HG02571 (cell line): Measurements from ENCODE around the gene MAGI2.

ENCODE experiments used
- ATAC-seq: cut with Tn5 transposase; IDR thresholded peaks from one replicate; pipeline ENCODE4 v1.9.1; 2021; ENCODE audit warnings: mild to moderate bottlenecking, moderate library complexity; ENCODE audit not compliant: unreplicated experiment

Gene MAGI2

DNA sequence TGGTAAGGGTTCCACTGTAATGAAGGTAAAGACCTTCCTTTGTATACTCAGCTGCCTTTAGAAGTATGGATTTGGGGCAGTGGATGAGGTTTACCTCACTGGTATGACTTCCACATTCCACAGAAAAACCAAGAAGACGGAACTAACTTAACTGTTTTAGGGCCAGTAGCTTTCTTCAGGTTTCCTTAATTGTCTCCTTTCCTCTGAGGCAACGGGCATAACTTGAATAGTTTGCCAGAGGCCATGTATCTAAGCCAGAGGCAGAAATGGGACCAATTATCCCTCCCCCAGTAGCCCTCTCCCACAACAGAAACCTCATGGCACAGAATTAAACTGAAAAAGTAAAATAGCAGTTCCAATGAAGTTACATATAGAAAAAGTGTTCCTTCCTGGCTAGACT, 1373.2 kb downstream of the MAGI2 start:
- no peak for ATAC-seq

GRCh38 chr7:78074713-78075112, 1378.8 kb downstream of the MAGI2 start:
- ATAC-seq: no peak

GRCh38 chr7:78073609-78074382, 1379.7 kb downstream of the MAGI2 start:
- ATAC-seq: no peak

- ATAC-seq: no peak
Measured at GRCh38 chr7:78072201-78072590, 1381.3 kb downstream of the MAGI2 start.

GRCh38 chr7:78071491-78072200, 1381.8 kb downstream of the MAGI2 start:
- ATAC-seq: no peak

GRCh38 chr7:78066599-78066998, 1386.9 kb downstream of the MAGI2 start:
- no peak for ATAC-seq

DNA sequence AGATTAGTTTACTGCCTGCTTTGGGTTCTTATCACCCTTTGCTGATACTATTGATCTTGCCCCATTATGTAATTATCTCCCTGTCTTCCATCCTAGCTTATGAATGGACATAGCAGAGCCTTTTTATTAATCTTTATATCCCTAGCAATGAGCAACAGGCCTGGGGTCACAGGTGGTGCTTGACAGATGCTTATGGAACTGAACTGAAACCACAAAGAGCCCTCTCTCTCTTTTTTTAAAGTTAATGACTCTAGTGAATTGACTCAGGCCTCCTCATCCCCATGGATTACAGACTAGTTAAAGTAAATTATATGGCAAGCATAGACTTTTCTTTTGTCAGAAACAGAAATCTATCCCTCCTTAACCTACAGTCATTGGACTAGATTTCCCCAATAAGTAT, 1389.7 kb downstream of the MAGI2 start:
- ATAC-seq: no peak

DNA sequence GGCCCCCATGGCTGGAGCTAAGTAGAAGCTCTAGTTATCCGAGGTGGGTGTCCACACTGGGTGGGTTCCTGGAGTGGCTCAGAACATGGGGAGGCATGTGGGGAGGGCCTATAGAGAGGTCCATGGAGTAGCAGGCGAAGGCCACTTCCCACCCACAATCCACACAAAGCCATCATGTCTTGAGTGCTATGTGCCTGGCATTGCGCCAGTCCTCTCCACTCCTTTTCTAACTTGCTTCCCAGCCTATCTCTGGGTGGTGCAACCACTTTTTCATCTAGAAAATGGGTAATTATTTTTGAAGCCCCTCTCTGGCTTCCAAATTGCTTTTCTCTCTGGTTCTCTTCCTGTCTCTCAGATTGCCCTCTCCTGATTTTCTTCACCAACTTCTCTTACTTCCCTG, 1391.3 kb downstream of the MAGI2 start:
- no peak for ATAC-seq

- no peak for ATAC-seq
Measured at GRCh38 chr7:78057571-78057970, 1395.9 kb downstream of the MAGI2 start.

DNA sequence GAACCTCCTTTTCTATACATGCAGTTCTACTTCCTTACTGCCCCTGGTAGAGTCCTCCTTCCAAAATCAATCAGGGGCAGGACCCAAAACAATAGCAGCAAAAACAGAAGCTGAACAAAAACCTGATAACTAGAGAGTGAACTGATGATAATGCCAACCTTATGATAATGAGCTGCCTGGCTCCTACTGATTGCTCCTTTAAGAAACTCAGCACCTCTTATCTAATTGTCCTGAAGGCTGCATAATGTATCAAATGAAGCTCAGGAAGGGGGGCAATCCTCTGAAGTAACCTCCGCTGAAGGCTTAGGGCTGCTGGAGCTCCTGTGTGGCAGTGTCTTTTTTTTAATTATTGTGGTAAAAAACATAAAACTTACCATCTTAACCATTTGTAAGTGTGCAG, 1397.9 kb downstream of the MAGI2 start:
- ATAC-seq: no peak

GRCh38 chr7:78055001-78055573, 1398.4 kb downstream of the MAGI2 start:
- no peak for ATAC-seq

DNA sequence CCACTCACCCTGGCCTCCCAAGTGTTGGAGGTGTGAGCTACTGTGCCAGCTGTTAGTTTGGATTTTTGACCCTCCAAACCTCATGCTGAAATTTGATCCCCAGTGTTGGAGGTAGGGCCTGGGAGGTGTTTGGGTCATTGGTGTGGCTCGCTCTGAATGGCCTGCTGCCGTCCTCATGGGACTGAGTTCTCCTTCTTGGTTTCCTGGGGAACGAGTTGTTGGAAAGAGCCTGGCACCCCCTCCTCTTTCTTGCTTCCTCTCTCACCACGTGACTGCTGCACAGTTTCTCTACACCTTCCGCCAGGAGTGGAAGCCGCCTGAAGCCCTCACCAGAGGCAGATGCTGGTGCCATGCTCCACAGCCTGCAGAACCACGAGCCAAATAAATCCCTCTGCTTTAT, 1401.4 kb downstream of the MAGI2 start:
- no peak for ATAC-seq

GRCh38 chr7:78047800-78048199, 1405.7 kb downstream of the MAGI2 start:
- no peak for ATAC-seq

DNA sequence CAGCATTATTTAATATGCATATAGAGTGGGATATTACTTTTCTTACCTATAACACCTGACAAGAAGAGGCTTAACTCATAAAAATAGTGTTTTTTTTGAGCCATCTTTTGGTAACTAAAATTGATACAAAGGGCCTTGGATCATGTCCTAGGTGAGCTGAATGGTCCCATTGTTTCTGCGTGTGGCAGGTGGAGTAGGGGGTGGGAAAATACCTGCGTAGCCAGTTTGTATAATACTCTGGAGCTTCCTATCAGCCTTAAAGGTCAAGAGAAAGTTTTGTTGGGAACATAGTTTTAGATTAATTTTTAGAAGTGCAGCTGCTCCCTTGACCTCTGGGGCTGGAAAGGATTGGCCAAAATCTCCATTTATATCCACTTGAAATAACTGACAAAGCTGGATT, 1410.3 kb downstream of the MAGI2 start:
- no peak for ATAC-seq

DNA sequence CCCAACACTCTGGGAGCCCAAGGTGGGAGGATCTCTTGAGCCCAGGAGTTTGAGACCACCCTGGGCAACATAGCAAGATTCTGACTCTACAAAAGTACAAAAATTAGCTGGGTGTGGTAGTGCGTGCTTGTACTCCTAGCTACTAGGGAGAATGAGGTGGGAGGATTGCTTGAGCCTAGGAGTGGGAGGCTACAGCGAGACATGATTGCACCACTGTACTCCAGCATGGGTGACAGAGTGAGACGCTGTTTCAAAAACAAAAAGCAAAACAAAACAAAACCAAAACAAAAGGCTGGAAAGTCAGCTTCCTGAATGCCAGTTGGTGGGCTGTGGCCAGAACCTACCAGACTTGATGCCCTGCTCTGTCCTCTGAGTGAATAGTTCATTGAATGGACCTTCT, 1412.0 kb downstream of the MAGI2 start:
- ATAC-seq: no peak

DNA sequence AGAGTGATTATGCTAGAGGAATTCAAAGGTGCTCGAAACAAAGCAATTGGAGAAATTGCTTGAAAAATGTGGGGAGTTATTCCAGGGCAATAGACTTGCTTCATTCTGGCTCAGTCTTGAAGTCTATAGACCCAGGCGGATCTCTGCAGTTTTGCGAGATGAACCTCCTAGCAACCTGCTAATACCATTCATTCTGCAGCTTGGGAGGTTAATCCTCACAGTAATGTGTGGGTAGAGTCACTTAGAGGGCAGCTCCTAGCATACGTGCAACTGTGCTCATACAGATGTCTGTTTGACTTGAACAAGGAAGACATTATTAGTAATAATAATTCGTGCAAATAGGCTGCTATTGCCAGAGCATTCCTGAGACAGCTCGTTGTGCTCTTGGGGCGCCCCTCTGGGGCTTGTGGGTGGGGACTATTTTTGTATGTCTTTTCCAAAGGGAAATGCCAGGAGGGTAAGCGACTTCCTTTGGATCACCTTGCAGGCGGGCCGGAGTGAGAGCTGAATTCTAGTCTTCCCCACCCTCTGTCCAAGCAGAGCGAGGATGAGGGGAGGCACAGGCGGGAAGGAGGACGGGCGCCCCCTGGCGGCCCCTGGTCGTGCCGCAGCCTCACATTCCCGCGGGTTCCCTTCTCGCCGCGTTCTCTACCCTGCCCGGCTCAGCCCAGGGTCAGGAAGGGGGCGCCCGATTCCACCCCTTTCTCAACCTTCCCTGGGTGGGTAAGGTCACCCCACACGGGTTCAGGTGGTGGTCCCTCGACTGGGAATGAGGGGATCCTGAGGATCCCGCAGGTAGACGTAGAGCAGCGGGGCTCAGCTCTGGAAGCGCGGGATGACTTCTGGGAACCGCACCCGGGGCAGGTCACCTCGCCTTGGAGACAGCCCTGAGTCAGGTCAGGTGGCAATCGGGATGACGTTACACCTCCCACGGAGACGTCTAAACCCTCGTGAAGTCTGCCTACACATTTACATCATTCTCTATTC, 1413.4 kb downstream of the MAGI2 start:
- ATAC-seq: peak; percentile 61

- ATAC-seq: no peak
Measured at GRCh38 chr7:78038465-78039080, 1414.9 kb downstream of the MAGI2 start.

GRCh38 chr7:78037603-78038002, 1415.9 kb downstream of the MAGI2 start:
- ATAC-seq: no peak

DNA sequence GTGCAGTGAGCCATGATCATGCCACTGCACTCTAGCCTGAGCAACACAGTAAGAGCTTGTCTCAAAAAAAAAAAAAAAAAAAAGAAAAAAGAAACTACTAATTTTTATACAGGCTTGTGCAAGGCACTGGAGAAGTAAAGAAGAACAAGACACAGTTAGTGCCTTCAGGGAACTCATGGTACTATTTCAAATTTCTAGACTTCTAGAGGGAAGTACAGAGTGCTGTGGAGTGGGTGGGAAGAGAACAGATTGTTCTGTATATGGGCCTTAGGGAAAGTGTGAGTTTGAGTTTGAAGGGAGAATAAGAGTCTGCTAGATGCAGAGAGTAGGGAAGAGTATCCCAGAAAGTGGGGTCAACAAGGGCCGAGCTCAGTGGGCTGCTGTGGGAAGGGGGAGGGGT, 1420.1 kb downstream of the MAGI2 start:
- no peak for ATAC-seq

GRCh38 chr7:78026492-78026891, 1427.0 kb downstream of the MAGI2 start:
- ATAC-seq: no peak

DNA sequence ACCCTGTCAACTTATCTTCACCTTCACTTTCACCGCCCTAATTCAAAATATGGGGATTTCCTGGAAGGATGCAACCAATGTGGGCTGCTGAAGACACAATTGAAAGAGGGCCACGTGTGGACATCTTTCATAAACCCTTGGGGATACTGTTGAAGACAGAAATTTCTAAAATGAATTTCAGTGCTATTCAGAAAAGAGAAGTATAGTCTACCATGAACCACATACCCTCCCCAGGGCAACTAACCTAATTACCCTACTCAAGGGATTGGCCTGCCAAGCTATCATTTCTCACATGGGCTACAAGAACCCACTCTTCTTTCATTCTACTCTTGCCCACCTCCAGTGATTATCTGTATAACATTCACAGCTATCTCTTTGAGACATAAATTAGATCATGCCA, 1428.9 kb downstream of the MAGI2 start:
- no peak for ATAC-seq
